GM15510 (cell line): ENCODE results near the gene TNNC1.

Experiments used
- POLR2A ChIP-seq: IDR thresholded peaks from 3 replicates; pipeline ENCODE4 v1.6.1; 2011; ENCODE audit warnings: borderline replicate concordance; ENCODE audit not compliant: insufficient read length; ENCODE audit errors: extremely low read depth

The TNNC1 gene

DNA sequence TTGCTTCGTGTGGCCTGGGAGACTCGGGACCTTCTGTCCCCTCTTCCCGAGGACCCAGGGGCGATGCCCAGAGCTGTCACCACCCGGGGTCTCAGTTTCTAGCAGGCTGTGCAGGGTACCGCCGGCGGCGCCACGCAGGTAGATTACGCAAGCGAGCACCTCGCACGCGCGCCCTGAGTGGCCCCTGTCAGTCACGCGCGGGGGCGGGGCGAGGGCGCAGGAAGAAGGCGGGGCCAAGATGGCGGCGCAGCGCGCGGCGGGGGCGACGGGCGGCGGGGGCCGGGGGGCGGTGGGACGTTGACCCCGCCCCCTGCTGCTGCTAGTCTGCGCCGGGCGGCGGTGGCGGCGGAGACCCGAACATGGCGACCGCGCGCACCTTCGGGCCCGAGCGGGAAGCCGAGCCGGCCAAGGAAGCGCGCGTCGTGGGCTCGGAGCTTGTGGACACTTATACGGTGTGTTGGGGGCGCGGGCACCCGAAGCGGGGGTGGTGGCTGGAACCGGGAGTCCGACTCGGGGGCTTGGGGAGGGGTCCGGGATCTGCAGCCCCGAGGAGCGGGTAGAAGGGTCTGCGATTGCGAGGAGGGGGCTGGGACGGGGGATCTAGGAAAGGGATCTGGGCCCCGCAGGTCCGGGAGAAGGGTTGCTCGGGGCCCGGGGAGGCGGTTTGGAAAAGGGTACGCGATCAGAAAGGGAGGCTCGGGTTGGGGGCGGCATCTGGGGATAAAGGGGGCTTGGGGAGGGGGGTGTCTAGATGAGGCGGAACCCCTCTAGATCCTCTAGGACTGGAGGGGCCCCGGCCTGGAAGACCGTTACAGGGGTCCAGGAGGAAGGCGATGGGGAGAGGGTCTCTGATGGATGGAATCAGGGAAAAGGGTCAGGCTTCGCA, 1.7 kb upstream of the TNNC1 start, which contains the start of gene NISCH:
NISCH (plus strand) TSS at position 322 of the 886 bp plus-strand sequence; CDS start at position 360, 38 bp downstream.
- peak; percentile 93 for TF ChIP-seq POLR2A

DNA sequence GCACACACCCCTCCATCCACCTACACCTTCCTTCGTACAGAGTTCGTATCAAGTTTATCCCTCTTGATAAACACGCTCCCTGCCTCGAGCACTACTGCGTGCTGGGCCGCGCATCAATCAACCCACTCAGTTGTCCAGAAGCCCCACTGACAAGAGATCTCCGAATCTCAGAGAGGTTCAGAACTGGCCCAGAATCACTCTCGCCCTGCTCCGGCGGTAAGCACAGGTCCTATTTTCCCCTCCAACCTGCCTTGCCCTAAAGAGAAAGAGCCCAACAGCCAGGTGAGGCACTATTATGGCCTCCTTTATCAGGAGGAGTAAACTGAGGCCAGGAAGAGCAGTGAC, 1.1 kb upstream of the TNNC1 start:
- no peak for TF ChIP-seq POLR2A

DNA sequence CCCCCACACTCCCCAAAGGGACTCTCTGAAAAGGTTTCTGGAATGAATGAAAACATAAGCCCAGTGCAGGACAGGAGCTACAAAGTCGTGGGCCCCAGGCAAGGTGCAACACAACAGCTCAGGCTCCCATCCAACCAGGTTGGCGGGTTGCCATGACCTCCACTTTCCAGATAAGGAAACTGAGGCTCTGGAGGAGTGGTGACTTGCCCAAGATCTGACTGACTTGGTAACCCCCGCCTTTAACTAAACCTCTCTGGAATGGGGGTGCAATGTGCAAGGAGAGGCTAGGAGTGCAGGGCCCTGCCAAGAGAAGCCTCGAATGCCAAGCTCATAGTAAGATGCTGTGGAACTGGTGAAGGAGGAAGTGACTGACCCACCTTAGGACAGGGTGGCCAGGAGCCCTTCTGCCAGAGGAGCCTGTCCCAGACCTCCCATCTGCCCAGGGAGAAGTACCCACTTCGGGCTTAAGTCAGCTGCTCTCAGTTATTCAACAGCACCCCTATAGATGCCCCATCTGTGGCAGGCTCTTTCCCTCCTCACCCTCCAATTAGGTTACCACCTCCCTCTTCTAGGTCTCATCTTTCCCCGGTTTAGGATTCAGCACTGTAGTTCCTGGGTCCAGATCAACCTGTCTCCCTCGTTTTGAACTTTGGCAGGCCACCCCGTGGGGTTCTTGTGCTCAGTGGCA, 553 bp upstream of the TNNC1 start:
- TF ChIP-seq POLR2A = no peak

DNA sequence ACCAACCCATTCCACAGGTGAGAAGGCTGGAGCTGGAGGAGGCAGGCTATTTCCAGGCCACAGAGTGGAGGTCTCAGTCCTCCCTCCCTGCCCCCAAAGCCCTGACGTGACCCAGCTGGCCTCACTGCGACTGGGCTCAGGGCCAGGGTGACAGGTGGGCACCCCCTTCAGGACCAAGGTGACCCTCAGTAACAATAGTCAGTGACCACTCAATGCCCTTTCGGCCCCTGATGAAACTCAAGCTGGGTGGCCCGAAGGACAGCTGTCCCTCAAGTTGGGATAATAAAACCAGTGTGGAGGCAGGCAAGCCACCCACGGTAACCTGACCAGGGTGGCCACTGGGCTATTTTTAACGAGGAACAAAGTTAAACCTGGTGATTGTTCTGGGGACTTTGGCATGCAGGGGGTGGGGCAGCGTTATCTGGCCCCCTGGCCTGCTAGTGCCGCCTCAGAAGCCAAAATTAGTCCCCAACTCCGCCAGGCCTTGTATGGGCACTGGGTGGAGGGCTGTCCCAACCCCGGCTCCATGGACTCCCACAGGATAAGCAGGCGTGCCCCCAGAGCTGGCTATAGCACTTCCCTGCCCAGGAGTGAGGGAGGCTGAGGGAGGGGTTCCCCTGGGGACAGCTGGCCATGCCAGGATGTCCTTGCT, 1.1 kb downstream of the TNNC1 start:
- no peak for TF ChIP-seq POLR2A

DNA sequence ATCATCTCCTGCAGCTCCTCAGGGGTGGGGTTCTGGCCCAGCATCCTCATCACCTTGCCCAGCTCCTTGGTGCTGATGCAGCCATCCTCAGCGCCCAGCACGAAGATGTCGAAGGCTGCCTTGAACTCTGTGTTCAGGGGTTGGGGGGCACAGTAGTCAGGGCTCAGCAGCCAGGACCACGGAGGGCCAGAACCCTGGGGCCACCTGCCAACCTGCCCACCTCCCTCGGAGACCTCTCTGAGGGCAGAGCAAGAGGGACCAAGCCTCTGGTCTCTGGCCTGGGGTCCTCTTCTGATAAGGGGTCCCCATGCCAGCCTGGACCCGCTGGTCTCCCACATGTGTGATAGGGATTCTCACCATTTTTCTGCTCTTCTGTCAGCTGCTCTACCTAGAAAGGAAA, 1.7 kb downstream of the TNNC1 start:
- no peak for TF ChIP-seq POLR2A

DNA sequence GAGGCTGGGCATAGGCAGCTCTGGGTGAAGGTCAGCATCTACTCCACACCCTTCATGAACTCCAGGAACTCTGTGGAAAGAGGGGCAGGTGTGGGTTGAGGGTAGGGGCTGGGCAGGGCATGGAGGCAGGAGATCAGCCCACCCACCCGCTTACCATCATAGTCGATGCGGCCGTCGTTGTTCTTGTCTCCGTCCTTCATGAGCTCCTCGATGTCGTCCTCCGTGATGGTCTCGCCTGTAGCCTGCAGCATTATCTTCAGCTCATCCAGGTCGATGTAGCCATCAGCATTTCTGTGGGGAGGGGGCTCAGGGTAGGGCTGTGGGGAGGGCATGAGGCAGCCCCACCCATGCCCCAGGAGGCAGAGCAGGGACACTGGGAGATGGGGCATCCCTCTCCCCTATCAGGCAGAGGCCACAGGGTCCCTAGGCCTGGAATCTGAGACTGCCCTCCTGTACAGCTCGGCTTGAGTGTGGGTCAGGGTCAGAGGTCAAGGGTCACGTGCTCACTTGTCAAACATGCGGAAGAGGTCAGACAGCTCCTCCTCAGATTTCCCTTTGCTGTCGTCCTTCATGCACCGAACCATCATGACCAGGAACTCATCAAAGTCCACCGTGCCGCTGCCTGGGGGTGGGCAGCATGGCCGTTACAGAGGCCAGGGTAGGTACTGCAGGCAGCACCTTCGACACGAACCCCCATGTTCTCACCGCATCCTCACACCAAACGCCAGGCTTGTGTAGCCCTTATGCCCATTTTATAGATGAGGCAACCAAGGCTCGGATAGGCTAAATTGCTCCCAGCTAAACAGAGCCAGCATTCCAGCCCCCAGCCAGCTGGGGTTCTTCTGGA, 2.4 kb downstream of the TNNC1 start:
- TF ChIP-seq POLR2A = no peak

DNA sequence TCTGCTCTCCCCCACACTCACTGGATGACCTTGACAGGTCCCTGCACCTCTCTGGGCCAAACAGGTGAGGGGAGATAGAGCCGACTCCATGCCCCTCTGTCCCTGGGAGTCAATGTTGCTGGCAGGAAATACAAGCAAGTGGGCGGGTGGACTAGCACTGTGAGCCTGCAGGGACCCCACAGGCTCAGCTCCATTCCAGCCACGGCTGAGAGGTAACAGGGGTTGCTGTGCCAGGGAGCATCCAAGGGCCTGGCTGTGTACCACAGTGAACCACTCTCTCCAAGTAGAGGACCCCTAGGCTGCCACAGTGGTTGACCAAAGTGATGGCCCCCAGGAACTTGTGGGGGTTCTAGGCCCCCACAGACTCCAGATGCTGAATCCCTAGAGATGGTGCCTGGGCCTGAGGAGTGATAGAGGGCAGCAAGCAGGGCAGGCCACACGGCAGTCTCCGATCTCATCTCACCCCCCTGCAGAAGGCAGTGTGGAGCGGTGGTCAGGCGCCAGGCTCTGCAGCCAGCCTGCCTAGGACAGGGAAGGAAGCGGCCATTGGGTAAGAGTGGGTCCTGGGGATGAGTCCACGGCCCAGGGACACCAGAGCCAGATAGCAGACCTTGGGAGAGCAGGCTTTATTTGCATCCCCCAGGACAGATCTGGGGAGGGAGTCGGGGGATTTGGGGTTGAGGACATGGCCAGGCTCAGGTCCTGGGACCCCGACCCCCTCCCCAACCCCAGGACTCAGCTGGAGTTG, 3.2 kb downstream of the TNNC1 start:
- TF ChIP-seq POLR2A = no peak

DNA sequence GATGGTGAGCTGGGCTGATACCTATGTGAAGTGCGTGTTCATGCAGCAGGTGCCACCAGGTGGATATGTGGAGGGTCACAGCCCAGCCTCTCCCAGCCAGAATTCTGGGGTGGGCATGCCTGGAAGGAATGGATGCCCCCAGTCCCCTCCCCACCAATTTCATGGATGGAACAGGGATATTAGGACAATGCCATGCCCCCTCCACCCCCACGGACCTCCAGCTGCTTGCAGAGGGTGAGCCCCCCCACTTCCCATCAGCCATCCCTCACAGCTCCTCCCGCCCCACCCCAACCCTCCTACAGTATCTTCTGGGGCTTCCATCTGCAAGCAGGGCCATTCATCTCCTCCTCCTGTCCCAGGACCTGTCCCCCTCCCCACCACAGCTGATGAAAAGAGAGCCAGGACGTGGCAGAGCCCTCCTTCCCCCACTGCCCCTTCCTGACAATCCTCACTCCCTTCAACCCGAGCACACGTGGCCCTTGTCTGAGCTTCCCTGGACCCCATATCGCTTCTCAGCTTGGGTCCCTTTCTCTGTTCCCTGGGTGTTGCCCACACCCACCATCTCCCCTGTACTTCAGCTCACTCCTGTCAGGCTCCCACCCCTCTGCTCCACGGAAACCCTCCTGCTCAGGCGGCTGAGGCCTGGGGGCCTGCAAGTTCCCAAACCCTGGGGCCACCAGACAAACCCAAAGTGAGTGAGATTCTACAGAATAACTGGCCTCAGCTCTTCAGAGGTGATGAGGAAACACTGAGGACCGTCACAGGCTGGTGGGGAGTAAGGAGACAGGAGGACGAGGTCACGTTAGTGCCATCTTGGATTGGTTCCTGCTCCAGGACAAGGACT, 6.1 kb downstream of the TNNC1 start:
- no peak for TF ChIP-seq POLR2A

DNA sequence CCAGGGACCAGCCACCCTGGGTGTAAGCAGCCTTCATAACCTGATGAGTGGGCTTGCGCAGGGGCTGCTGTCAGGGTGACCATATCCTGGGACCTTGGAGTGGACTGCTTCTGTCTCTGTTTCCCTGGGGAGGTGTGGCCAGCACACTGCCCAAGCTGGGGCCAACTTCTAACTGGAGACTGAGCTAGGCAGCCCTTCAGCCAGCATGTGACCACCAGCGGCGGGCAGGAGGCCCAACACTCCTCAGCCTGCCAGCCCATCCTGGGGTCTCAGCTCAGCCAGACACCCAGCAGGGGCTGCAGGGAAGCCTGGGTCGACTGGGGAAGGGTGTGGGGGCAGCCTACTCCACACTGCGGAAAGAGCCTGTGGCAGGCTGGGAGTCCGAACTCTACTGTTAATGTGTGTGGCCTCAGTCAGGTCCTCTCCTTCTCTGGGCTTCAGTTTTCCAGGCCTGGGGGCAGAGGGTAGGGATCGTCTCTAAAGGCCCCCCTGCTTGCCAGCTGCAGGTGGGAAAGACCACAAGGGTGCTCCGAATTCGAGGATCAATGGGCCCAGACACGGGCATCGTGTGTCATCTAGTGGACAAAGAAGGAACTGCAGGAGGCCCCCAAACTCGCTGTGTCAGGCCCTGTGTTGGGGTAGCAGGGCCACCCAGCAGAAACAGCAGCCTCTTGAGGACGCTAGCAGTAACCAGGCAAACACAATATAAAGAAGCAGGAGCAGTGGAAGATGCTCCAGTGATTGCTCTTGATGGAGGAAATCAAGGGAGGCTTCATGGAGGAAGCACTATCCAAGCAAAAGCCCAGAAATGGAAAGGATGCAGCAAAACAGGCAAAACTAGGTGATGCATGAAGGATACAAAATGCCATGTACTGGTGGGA, 7.0 kb downstream of the TNNC1 start:
- TF ChIP-seq POLR2A = no peak

DNA sequence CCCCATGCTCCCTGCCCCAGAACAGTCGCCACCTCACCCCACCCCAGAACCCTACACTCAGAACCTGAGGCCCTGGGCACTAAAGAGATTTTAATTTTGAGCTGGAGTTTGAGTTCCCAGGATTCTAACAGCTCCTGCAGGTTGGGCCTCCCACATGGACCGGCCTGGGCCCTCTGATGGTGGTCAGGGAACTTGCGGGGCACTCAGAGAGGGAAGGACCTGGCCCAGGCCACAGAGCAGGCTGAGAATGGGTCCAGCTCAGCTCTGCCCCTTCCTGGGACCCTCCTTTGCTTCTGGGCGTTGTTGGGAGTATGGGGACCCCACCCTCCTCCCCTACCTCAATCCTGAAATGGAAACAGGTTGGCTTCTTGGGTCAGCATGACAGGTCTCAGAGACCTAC, 7.8 kb downstream of the TNNC1 start:
- TF ChIP-seq POLR2A = no peak

DNA sequence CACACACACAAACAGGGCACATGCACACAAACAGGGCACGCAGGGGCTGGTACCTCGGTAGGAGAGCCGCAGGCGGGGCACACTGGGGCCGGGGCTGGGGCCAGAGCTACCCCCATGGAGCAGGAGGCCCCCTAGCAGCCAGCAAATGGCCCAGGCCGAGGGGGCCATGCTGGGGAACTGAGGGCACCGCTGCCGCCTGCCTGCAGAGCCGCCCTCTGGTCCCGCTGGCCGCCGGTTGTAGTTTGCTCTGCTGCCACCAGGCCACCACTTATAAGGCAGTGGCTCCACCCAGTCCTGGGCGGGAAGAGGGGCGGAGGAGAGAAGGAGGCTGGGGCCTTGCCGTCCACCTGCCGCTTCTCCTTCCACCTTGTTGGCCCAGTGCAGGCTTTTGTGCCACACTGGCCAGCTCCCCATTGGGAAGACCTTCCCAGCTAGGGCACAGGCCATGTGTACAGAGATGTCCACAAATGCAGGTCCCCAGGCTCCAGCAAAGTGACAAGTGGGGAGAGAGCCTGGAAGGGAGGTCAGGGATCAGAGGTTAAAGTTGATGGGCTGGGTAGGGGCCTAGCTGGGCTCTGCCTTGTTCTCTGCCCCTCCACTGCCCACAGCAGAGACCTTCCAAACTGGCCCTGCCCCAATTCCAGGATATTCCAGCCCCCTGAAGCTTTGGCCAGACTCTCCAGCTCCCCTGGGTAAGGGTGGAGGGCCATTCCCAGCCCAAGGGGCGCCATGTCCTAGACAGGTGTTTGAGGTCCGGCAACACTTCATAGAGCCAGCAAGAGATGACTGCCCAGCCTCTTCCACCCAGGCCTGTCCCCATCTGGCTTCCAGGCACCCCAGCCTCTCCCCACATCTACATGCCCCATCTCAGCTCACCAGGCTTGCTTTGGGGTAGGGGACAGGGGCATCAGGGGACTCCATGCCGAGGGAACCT, 8.7 kb downstream of the TNNC1 start, which contains the start of gene SEMA3G:
SEMA3G (minus strand) TSS at position 244 of the 934 bp plus-strand sequence; CDS start at position 168, 76 bp downstream.
- no peak for TF ChIP-seq POLR2A
